Peyer's patch (tissue), 4 donors: ENCODE results near the gene FAM24B.

Source experiments
- CTCF ChIP-seq, 6 experiments: fragments of 450-650 bp in 4 of 6; fragments of 200-600 bp in 2 of 6; sonication (generic) in 1 of 6; IDR thresholded peaks; one replicate each; pipeline ENCODE4 v1.5.1; 2017 to 2019; ENCODE audit warnings: antibody characterized with exemption in 6 of 6, mild to moderate bottlenecking in 3 of 6, moderate library complexity in 1 of 6
- POLR2A ChIP-seq, 2 donors: fragments of 450-650 bp; IDR thresholded peaks; one replicate each; pipeline ENCODE4 v1.5.1; 2017; ENCODE audit warnings: antibody characterized with exemption in 2 of 2, mild to moderate bottlenecking in 2 of 2, moderate library complexity in 2 of 2

GRCh38 chr10:122849900-122850605, 29.3 kb downstream of the FAM24B start:
- no peak for TF ChIP-seq POLR2A (IDR thresholded peaks at IDR 0.05)
- no peak for TF ChIP-seq CTCF (IDR thresholded peaks at IDR 0.05)
